H9 (cell line): ENCODE measurements around the gene NPHS1. TPM values are rescaled to one million over a fixed set of nuclear protein-coding genes. Genes with fewer than 3 reads are reported as not detected.
A peak's percentile ranks its signal among the peaks of the same experiment; 100 is the strongest.

Experiments used
- DNase-seq: peaks from one replicate; pipeline ENCODE4 v3.0.0-alpha.2; 2017
- H2AFZ ChIP-seq: one replicate; pipeline ENCODE4 v1.6.1; 2013; ENCODE audit warnings: mild to moderate bottlenecking, low read length, control low read depth, moderate library complexity
- H2AK5ac ChIP-seq: 2 replicates; pipeline ENCODE4 v1.6.1; 2013; ENCODE audit warnings: low read length, control low read depth, mixed read lengths; ENCODE audit not compliant: insufficient read length
- H2BK120ac ChIP-seq: one replicate; pipeline ENCODE4 v1.6.1; 2013; ENCODE audit warnings: low read depth, mild to moderate bottlenecking, low read length, control low read depth, inconsistent platforms; ENCODE audit not compliant: poor library complexity, severe bottlenecking
- H2BK12ac ChIP-seq: 2 replicates; pipeline ENCODE4 v1.6.1; 2013; ENCODE audit warnings: low read length, control low read depth, mixed read lengths, low read depth; ENCODE audit not compliant: insufficient read length
- H2BK15ac ChIP-seq: 2 replicates; pipeline ENCODE4 v1.6.1; 2013; ENCODE audit warnings: low read depth, low read length, control low read depth
- H2BK20ac ChIP-seq: one replicate; pipeline ENCODE4 v1.6.1; 2013; ENCODE audit warnings: low read depth, mild to moderate bottlenecking, low read length, control low read depth, inconsistent platforms; ENCODE audit not compliant: poor library complexity, severe bottlenecking
- H2BK5ac ChIP-seq: 2 replicates; pipeline ENCODE4 v1.6.1; 2013; ENCODE audit warnings: low read length, control low read depth, mixed read lengths; ENCODE audit not compliant: insufficient read length
- H3K14ac ChIP-seq: 2 replicates; pipeline ENCODE4 v1.6.1; 2013; ENCODE audit warnings: low read length, control low read depth; ENCODE audit not compliant: insufficient read depth
- H3K18ac ChIP-seq: 2 replicates; pipeline ENCODE4 v1.6.1; 2013; ENCODE audit warnings: low read depth, mild to moderate bottlenecking, mixed read lengths, low read length, control low read depth; ENCODE audit not compliant: insufficient read length
- H3K23ac ChIP-seq: 2 replicates; pipeline ENCODE4 v1.6.1; 2013; ENCODE audit warnings: low read length, control low read depth, mixed read lengths, low read depth; ENCODE audit not compliant: insufficient read length
- H3K23me2 ChIP-seq: 2 replicates; pipeline ENCODE4 v1.6.1; 2013; ENCODE audit warnings: low read depth, mild to moderate bottlenecking, mixed read lengths, low read length, control low read depth; ENCODE audit not compliant: insufficient read length, poor library complexity, severe bottlenecking
- H3K27ac ChIP-seq: 2 replicates; pipeline ENCODE4 v1.5.1; 2013; ENCODE audit warnings: low read length, control low read depth, mixed read lengths, low read depth; ENCODE audit not compliant: insufficient read length
- H3K27me3 ChIP-seq: 2 replicates; pipeline ENCODE4 v1.6.1; 2013; ENCODE audit warnings: low read length, control low read depth, inconsistent platforms; ENCODE audit not compliant: insufficient read depth
- H3K4ac ChIP-seq: 2 replicates; pipeline ENCODE4 v1.6.1; 2013; ENCODE audit warnings: low read depth, mild to moderate bottlenecking, control low read depth, inconsistent platforms, low read length, moderate library complexity
- H3K4me1 ChIP-seq: 2 replicates; pipeline ENCODE4 v1.6.1; 2013; ENCODE audit warnings: low read length, control low read depth, inconsistent platforms; ENCODE audit not compliant: insufficient read depth
- H3K4me2 ChIP-seq: 2 replicates; pipeline ENCODE4 v1.6.1; 2013; ENCODE audit warnings: low read length, control low read depth, mixed read lengths; ENCODE audit not compliant: insufficient read length, insufficient read depth
- H3K56ac ChIP-seq: 2 replicates; pipeline ENCODE4 v1.6.1; 2013; ENCODE audit warnings: low read depth, mild to moderate bottlenecking, mixed read lengths, low read length, control low read depth; ENCODE audit not compliant: insufficient read length
- H3K79me1 ChIP-seq: 2 replicates; pipeline ENCODE4 v1.6.1; 2013; ENCODE audit warnings: low read depth, mild to moderate bottlenecking, moderate library complexity, low read length, control low read depth, inconsistent platforms; ENCODE audit not compliant: insufficient read depth, poor library complexity, severe bottlenecking
- H3K79me2 ChIP-seq: 2 replicates; pipeline ENCODE4 v1.6.1; 2013; ENCODE audit warnings: low read length, control low read depth, inconsistent platforms; ENCODE audit not compliant: insufficient read depth
- H3K9ac ChIP-seq: 2 replicates; pipeline ENCODE4 v1.6.1; 2013; ENCODE audit warnings: low read length, control low read depth, mixed read lengths; ENCODE audit not compliant: insufficient read length; ENCODE audit errors: extremely low read depth
- H3K9me3 ChIP-seq: one replicate; pipeline ENCODE4 v1.6.1; 2013; ENCODE audit warnings: low read depth, low read length, inconsistent platforms; ENCODE audit not compliant: control insufficient read depth
- H3T11ph ChIP-seq: one replicate; pipeline ENCODE4 v1.6.1; 2013; ENCODE audit warnings: mild to moderate bottlenecking, low read length, control low read depth, inconsistent platforms
- H4K20me1 ChIP-seq: one replicate; pipeline ENCODE4 v1.6.1; 2013; ENCODE audit not compliant: control insufficient read depth, insufficient read length, insufficient read depth
- H4K5ac ChIP-seq: 2 replicates; pipeline ENCODE4 v1.6.1; 2013; ENCODE audit warnings: low read depth, mild to moderate bottlenecking, mixed read lengths, low read length, control low read depth; ENCODE audit not compliant: insufficient read length
- H4K8ac ChIP-seq: replicated peaks from 2 replicates; pipeline ENCODE4 v1.6.1; 2013; ENCODE audit warnings: low read length, control low read depth, mixed read lengths, low read depth; ENCODE audit not compliant: insufficient read length
- H4K91ac ChIP-seq: 2 replicates; pipeline ENCODE4 v1.6.1; 2013; ENCODE audit warnings: low read depth, mild to moderate bottlenecking, moderate library complexity, mixed read lengths, low read length, control low read depth; ENCODE audit not compliant: insufficient read length
- H3K27ac Mint-ChIP-seq, 3 experiments: 2 replicates in 2 of 3; 3 replicates in 1 of 3; pipeline ENCODE4 v1.8.0; 2020 to 2021; ENCODE audit warnings: mixed read lengths in 3 of 3, mild to moderate bottlenecking in 1 of 3, moderate library complexity in 1 of 3
- H3K27me3 Mint-ChIP-seq: 2 replicates; pipeline ENCODE4 v1.8.0; 2021; ENCODE audit warnings: low read depth, mild to moderate bottlenecking, moderate library complexity, mixed read lengths
- H3K36me3 Mint-ChIP-seq, 3 experiments: 2 replicates in 2 of 3; 3 replicates in 1 of 3; pipeline ENCODE4 v1.8.0; 2020 to 2021; ENCODE audit warnings: low read depth in 3 of 3, mixed read lengths in 3 of 3; ENCODE audit not compliant: insufficient read depth in 1 of 3
- H3K4me1 Mint-ChIP-seq, 2 experiments: 2 replicates each; pipeline ENCODE4 v1.8.0; 2020; ENCODE audit warnings: mixed read lengths in 2 of 2
- H3K4me3 Mint-ChIP-seq, 2 experiments: 2 replicates in 1 of 2; 3 replicates in 1 of 2; pipeline ENCODE4 v1.8.0; 2020 to 2021; ENCODE audit warnings: mild to moderate bottlenecking in 2 of 2, mixed read lengths in 2 of 2, moderate library complexity in 1 of 2
- H3K9me3 Mint-ChIP-seq, 2 experiments: 2 replicates in 1 of 2; 3 replicates in 1 of 2; pipeline ENCODE4 v1.8.0; 2020; ENCODE audit warnings: mild to moderate bottlenecking in 2 of 2, mixed read lengths in 2 of 2, moderate library complexity in 1 of 2
- WGBS: extraction: QIAGEN DNeasy Blood & Tissue Kit; methylation state at CpG from one replicate; pipeline ENCODE4 v1.1.7; 2013; ENCODE audit warnings: missing lambda C conversion rate, low lambda C conversion rate, mixed read lengths; ENCODE audit not compliant: insufficient read length; ENCODE audit errors: extremely low coverage; 5-methylcytosine and 5-hydroxymethylcytosine counted together
- total RNA-seq: library from RNA; stranded (reverse); gene quantifications from 2 replicates; pipeline ENCODE4 v1.2.1, GENCODE V29; 2021
- TF ChIP-seq, protein P1 (sequence below): fragments of 200-600 bp; sonication (generic); conservative IDR thresholded peaks from 3 replicates; pipeline ENCODE4 v1.8.0; 2021; ENCODE audit warnings: antibody characterized with exemption, mild to moderate bottlenecking

NPHS1 gene
- total RNA-seq, 1 experiment from 2014 or later, result 0.83 TPM

DNA sequence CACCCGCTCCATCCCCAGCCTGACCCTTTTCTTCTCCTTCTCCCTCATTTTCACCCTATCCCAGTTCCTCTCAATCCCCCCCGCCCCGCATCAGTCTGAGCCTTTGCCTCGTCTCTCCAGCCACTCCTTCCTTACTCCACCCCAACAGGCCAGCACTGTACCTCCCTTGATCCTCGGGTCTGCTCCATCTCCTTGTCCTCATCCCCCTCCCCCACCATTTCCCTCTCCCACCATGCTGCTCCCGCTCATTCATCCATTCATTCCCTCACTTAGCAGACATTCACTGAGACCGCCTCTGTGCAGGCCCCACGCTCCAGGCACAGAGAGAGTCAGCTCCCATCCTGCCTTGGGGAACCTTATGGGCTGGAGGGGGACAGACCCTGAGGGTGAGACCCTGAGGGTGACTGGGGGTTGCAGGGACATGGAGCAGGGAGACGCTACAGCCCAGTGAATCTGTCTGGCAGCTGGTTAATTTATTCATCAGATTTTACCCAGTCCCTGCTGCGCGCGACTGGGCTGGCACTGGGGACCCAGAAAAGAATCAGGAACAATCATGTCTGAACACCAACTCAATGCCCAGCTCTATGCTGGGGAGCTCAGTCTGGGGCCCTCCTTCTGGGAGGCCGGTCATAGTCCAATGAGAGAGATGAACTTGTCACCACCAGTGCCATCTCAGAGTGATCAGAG is 76.1 kb downstream of the NPHS1 start:
- Histone ChIP-seq H3K79me2 (no peaks in the 10 kb centered on the region), H4K91ac (no peak overlapping the region), H3K9ac (no peak overlapping the region), H3K79me1 (no peaks in the 10 kb centered on the region), H3T11ph (no peak overlapping the region), H3K18ac (no peak overlapping the region), H4K8ac (no peak overlapping the region), H2BK20ac (no peak overlapping the region), H3K9me3 (no peaks in the 10 kb centered on the region), H2AK5ac (no peak overlapping the region), H3K4me1 (peaks cover 5% of the 10 kb centered on the region; the same call in 1 of the 2 replicates), H3K4me2 (peak overlapping the region; percentile 73), H3K14ac (no peak overlapping the region), H3K27ac (no peak overlapping the region), H3K56ac (no peak overlapping the region), H3K23ac (no peak overlapping the region), H3K23me2 (peaks cover 5% of the 10 kb centered on the region), H2BK15ac (no peak overlapping the region), H2BK5ac (no peak overlapping the region), H2BK120ac (no peak overlapping the region), H3K4ac (no peak overlapping the region), H2BK12ac (no peak overlapping the region), H4K20me1 (no peaks in the 10 kb centered on the region), H2AFZ (no peak overlapping the region), H3K27me3 (no peaks in the 10 kb centered on the region), H4K5ac (no peak overlapping the region)
- Mint-ChIP-seq H3K36me3 (peaks cover 0 to 4% (median 0%) of the 10 kb centered on the region in 3 experiments; a peak in 2 of 7 replicates), H3K27me3 (peaks cover 38% of the 10 kb centered on the region), H3K9me3 (no peaks in the 10 kb centered on the region; a peak in 1 of 5 replicates), H3K4me1 (peaks cover 25 to 31% of the 10 kb centered on the region in 2 experiments), H3K4me3 (peak overlapping the region; percentile 65 to 88), H3K27ac (peak overlapping the region in 1 of 3 experiments; percentile 88; a peak in 1 of 7 replicates)
- no peak for DNase-seq
- TF ChIP-seq, protein P1, sequence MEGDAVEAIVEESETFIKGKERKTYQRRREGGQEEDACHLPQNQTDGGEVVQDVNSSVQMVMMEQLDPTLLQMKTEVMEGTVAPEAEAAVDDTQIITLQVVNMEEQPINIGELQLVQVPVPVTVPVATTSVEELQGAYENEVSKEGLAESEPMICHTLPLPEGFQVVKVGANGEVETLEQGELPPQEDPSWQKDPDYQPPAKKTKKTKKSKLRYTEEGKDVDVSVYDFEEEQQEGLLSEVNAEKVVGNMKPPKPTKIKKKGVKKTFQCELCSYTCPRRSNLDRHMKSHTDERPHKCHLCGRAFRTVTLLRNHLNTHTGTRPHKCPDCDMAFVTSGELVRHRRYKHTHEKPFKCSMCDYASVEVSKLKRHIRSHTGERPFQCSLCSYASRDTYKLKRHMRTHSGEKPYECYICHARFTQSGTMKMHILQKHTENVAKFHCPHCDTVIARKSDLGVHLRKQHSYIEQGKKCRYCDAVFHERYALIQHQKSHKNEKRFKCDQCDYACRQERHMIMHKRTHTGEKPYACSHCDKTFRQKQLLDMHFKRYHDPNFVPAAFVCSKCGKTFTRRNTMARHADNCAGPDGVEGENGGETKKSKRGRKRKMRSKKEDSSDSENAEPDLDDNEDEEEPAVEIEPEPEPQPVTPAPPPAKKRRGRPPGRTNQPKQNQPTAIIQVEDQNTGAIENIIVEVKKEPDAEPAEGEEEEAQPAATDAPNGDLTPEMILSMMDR, result no peak
- WGBS, result no CpG with 5 or more reads among the region's 13 CpGs

Other genes starting within 250 kb of the NPHS1 start
- 32.8 and 32.9 TPM in 2 replicates for gene HAUS5, start 239.8 kb downstream of the NPHS1 start, total RNA-seq
- 83.3 and 85.8 TPM in 2 replicates for gene RBM42, start 223.5 kb downstream of the NPHS1 start, total RNA-seq
- gene ETV2, start 210.8 kb downstream of the NPHS1 start, total RNA-seq, result 1.5 and 1.9 TPM in 2 replicates
- gene COX6B1, start 204.2 kb downstream of the NPHS1 start, total RNA-seq, result 422 and 432 TPM in 2 replicates
- gene UPK1A, start 186.0 kb downstream of the NPHS1 start, total RNA-seq, result 3.0 and 4.3 TPM in 2 replicates
- gene ZBTB32, start 147.9 kb downstream of the NPHS1 start, total RNA-seq, result 0.13 TPM in 1 of 2 replicates, not detected in the other
- gene KMT2B, start 134.5 kb downstream of the NPHS1 start, total RNA-seq, result 47.7 and 50.5 TPM in 2 replicates
- gene IGFLR1, start 110.1 kb downstream of the NPHS1 start, total RNA-seq, result 2.9 and 3.2 TPM in 2 replicates
- gene U2AF1L4, start 107.1 kb downstream of the NPHS1 start, total RNA-seq, result 16.8 and 19.2 TPM in 2 replicates
- 69.7 and 77.7 TPM in 2 replicates for gene PSENEN, start 106.9 kb downstream of the NPHS1 start, total RNA-seq
- 4.7 and 5.9 TPM in 2 replicates for gene LIN37, start 103.9 kb downstream of the NPHS1 start, total RNA-seq
- 0.37 TPM in 2 replicates for gene HSPB6, start 95.5 kb downstream of the NPHS1 start, total RNA-seq
- 21.8 and 29.1 TPM in 2 replicates for gene PROSER3, start 94.3 kb downstream of the NPHS1 start, total RNA-seq
- 18.7 and 19.5 TPM in 2 replicates for gene ARHGAP33, start 76.9 kb downstream of the NPHS1 start, total RNA-seq
- not detected in 2 replicates for gene PRODH2, start 39.7 kb downstream of the NPHS1 start, total RNA-seq
- gene KIRREL2, start 4.4 kb upstream of the NPHS1 start, total RNA-seq, result 3.1 and 3.6 TPM in 2 replicates
- gene APLP1, start 16.1 kb upstream of the NPHS1 start, total RNA-seq, result 29.9 and 36.9 TPM in 2 replicates
- 18.4 and 18.8 TPM in 2 replicates for gene NFKBID, start 48.0 kb upstream of the NPHS1 start, total RNA-seq
- gene HCST, start 50.0 kb upstream of the NPHS1 start, total RNA-seq, result 0.68 and 1.8 TPM in 2 replicates
- not detected in 2 replicates for gene TYROBP, start 55.8 kb upstream of the NPHS1 start, total RNA-seq
- gene LRFN3, start 83.9 kb upstream of the NPHS1 start, total RNA-seq, result 18.4 and 20.5 TPM in 2 replicates
- 14.7 and 16.0 TPM in 2 replicates for gene SDHAF1, start 142.7 kb upstream of the NPHS1 start, total RNA-seq
- gene SYNE4, start 156.3 kb upstream of the NPHS1 start, total RNA-seq, result 19.2 and 20.4 TPM in 2 replicates
- 28.0 and 32.5 TPM in 2 replicates for gene ALKBH6, start 161.7 kb upstream of the NPHS1 start, total RNA-seq
- gene CLIP3, start 180.4 kb upstream of the NPHS1 start, total RNA-seq, result 19.7 and 20.9 TPM in 2 replicates
- 5.1 and 5.4 TPM in 2 replicates for gene THAP8, start 201.8 kb upstream of the NPHS1 start, total RNA-seq
- 28.5 and 30.0 TPM in 2 replicates for gene WDR62, start 202.4 kb upstream of the NPHS1 start, total RNA-seq